ENCODE data around the gene CDC40.

GRCh38 chr6:110246900-110247546 is 66.8 kb downstream of the CDC40 start:
- TF ChIP-seq CTCF (IDR thresholded peaks at IDR 0.05) = no peak
- TF ChIP-seq POLR2A (IDR thresholded peaks at IDR 0.05) = no peak

All from heart left ventricle (tissue), 13 donors.